Lung (tissue), 12 donors: ENCODE data around the gene GPR32. TPM values are rescaled to one million over a fixed set of nuclear protein-coding genes. Genes with fewer than 3 reads are reported as not detected.
"Not testable (repeated sequence)": the region's sequence is repeated elsewhere in the genome, so short reads cannot be mapped to it uniquely, and the experiment has no call there.

ENCODE experiments used
- ATAC-seq: fragments of 200-7000 bp; cut with Tn5 transposase; one replicate; pipeline ENCODE4 v1.9.1; 2020; ENCODE audit warnings: moderate number of reproducible peaks; ENCODE audit not compliant: insufficient read depth, low FRiP score
- DNase-seq, 3 donors: peaks; one replicate each; pipeline ENCODE4 v3.0.0-alpha.2; 2013 to 2017
- H3K27ac ChIP-seq, 2 donors: one replicate each; pipeline ENCODE4 v1.5.1; 2013; ENCODE audit warnings: mild to moderate bottlenecking in 2 of 2, moderate library complexity in 2 of 2, control low read depth in 1 of 2, inconsistent platforms in 1 of 2, low read depth in 1 of 2, low read length in 1 of 2
- H3K27me3 ChIP-seq, 3 donors: one replicate each; pipeline ENCODE4 v1.5.1; 2013; ENCODE audit warnings: low read length in 2 of 3; ENCODE audit not compliant: control insufficient read depth in 3 of 3, insufficient read depth in 3 of 3
- H3K36me3 ChIP-seq, 4 donors: one replicate each; pipeline ENCODE4 v1.5.1; 2013; ENCODE audit warnings: low read length in 4 of 4, mild to moderate bottlenecking in 1 of 4, moderate library complexity in 1 of 4; ENCODE audit not compliant: control insufficient read depth in 4 of 4, insufficient read depth in 4 of 4
- H3K4me1 ChIP-seq, 5 donors: one replicate each; pipeline ENCODE4 v1.5.1; 2013; ENCODE audit warnings: low read length in 5 of 5, mild to moderate bottlenecking in 2 of 5, moderate library complexity in 1 of 5; ENCODE audit not compliant: control insufficient read depth in 5 of 5, insufficient read depth in 5 of 5
- H3K4me3 ChIP-seq: one replicate; pipeline ENCODE4 v1.5.1; 2013; ENCODE audit warnings: mild to moderate bottlenecking, control low read depth, moderate library complexity
- H3K9ac ChIP-seq, 2 donors: one replicate each; pipeline ENCODE4 v1.5.1; 2013; ENCODE audit warnings: low read length in 2 of 2, control low read depth in 1 of 2; ENCODE audit not compliant: insufficient read depth in 1 of 2
- H3K9me3 ChIP-seq, 4 donors: one replicate each; pipeline ENCODE4 v1.5.1; 2013; ENCODE audit warnings: low read length in 3 of 4, mild to moderate bottlenecking in 1 of 4, moderate library complexity in 1 of 4; ENCODE audit not compliant: control insufficient read depth in 4 of 4, insufficient read depth in 3 of 4
- CTCF ChIP-seq: IDR thresholded peaks from 2 replicates; pipeline ENCODE4 v1.5.1; 2012; ENCODE audit warnings: mild to moderate bottlenecking; ENCODE audit errors: control extremely low read depth, extremely low read depth
- WGBS, 2 donors: extraction: QIAGEN DNeasy Blood & Tissue Kit; methylation state at CpG; one replicate each; pipeline ENCODE4 v1.1.7; 2013; 5-methylcytosine and 5-hydroxymethylcytosine counted together
- polyA plus RNA-seq, 2 donors: library from polyadenylated mRNA; stranded (reverse); fragments of 200-250 nt; gene quantifications; one replicate each; pipeline ENCODE4 v1.2.1, GENCODE V29; 2013
- total RNA-seq, 2 donors: library from RNA; depleted of rRNA in 1 of 2; stranded (reverse); fragments of >200 nt in 1 of 2; gene quantifications; one replicate each; pipeline ENCODE4 v1.2.1, GENCODE V29; 2014 to 2021
- donor health status: control.
- donor health status: control.
- donor health status: Bipolar disorder and iron deficiency.
- donor health status: healthy.
- donor health status: DM: yes; HTN: yes; CAD: no.

GPR32 gene
- total and polyA plus RNA-seq, 4 donors, result not detected

- H3K9me3 ChIP-seq, result peaks cover 0 to 2% (median 0%) of the 10 kb centered on the region in 4 donors
- no peak for TF ChIP-seq CTCF
- H3K4me3 ChIP-seq, result no peak overlapping the region
- WGBS, 2 donors, result 42 to 44% methylated on average over 25 of the region's 25 CpGs
- no peak overlapping the region for H3K27ac ChIP-seq
- DNase-seq (no peak), ATAC-seq (no peak)
- no peak overlapping the region for H3K9ac ChIP-seq
- peaks cover 0 to 41% (median 36%) of the 10 kb centered on the region in 3 donors for H3K27me3 ChIP-seq
- H3K36me3 ChIP-seq, result no peaks in the 10 kb centered on the region
- no peaks in the 10 kb centered on the region for H3K4me1 ChIP-seq
Observed at GRCh38 chr19:50779504-50780457, 9.5 kb downstream of the GPR32 start.

- TF ChIP-seq CTCF, result no peak
- Histone ChIP-seq H3K9me3 (peaks cover 0 to 2% (median 0%) of the 10 kb centered on the region in 4 donors), H3K36me3 (no peaks in the 10 kb centered on the region), H3K4me1 (no peaks in the 10 kb centered on the region), H3K27me3 (peaks cover 0 to 41% (median 36%) of the 10 kb centered on the region in 3 donors), H3K9ac (no peak overlapping the region), H3K4me3 (no peak overlapping the region), H3K27ac (no peak overlapping the region)
- ATAC-seq (no peak), DNase-seq (peak; percentile 39 to 62 (median 39))
- 43 to 66% methylated on average over 16 of the region's 16 CpGs for whole genome bisulfite sequencing, 2 donors
Observed at GRCh38 chr19:50780753-50781435, 10.6 kb downstream of the GPR32 start.

- WGBS, 2 donors, result 31 to 34% methylated on average over 8 of the region's 8 CpGs
- H3K4me1 ChIP-seq, DNase-seq, H3K27ac ChIP-seq, H3K9ac ChIP-seq, ATAC-seq, H3K36me3 ChIP-seq, H3K4me3 ChIP-seq, H3K9me3 ChIP-seq: not testable (repeated sequence)
- peaks cover 0 to 24% (median 22%) of the 10 kb centered on the region in 3 donors for H3K27me3 ChIP-seq
Observed at GRCh38 chr19:50783848-50784152, 13.5 kb downstream of the GPR32 start.

DNA sequence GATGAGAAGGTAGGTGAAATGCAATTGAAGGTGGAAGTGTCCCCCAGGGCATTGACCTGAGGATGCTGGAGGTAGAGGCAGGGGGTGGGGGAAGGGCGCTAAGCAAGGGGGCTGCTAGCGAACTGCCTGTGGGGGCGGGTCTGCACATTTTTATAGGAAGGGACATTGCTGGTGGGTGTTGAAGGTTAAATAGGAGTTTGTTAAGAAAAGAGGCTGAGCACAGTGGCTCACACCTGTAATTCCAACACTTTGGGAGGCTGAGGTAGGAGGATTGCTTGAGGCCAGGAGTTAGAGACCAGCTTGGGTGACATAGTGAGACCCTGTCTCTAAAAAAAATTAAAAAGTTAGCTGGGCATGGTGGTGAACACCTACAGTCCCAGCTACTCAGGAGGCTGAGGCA, 14.4 kb downstream of the GPR32 start:
- TF ChIP-seq CTCF, result no peak
- Histone ChIP-seq H3K9me3 (no peaks in the 10 kb centered on the region), H3K27me3 (peaks cover 0 to 15% (median 12%) of the 10 kb centered on the region in 3 donors), H3K36me3 (no peaks in the 10 kb centered on the region), H3K9ac (no peak overlapping the region), H3K4me3 (no peak overlapping the region), H3K4me1 (no peaks in the 10 kb centered on the region), H3K27ac (no peak overlapping the region)
- ATAC-seq (no peak), DNase-seq (no peak)
- 94 to 99% methylated on average over 3 of the region's 3 CpGs for WGBS, 2 donors
